Naive thymus-derived CD8-positive, alpha-beta T cell (primary cell): ENCODE data around the gene TMEM178A. TPM values are rescaled to one million over a fixed set of nuclear protein-coding genes. Genes with fewer than 3 reads are reported as not detected.
"Not testable (repeated sequence)": the region's sequence is repeated elsewhere in the genome, so short reads cannot be mapped to it uniquely, and the experiment has no call there.

Experiments
- ATAC-seq, 2 donors: fragments of 150-1000 bp; cut with Tn5 transposase in 1 of 2; sonication (Bioruptor Pico), chemical (Tn5 transposase) in 1 of 2; 1 replicate in 1 of 2; 2 replicates in 1 of 2; pipeline ENCODE4 v1.10.0; 2021; ENCODE audit warnings: mild to moderate bottlenecking in 2 of 2, moderate library complexity in 2 of 2
- POLR2A ChIA-PET: fragments of 350-600 bp; sonication (Branson Sonifier 250); formaldehyde crosslinking; loops from one replicate; lab custom pipeline; 2021; ENCODE audit warnings: antibody characterized with exemption; lab: Charles Lee
- DNase-seq, 10 donors: peaks; one replicate each; pipeline versions ENCODE4 v3.0.0 to v3.0.0-alpha.2; 2020 to 2022
- H3K27ac Mint-ChIP-seq, 10 donors: one replicate each; pipeline ENCODE4 v1.8.0; 2020 to 2022; ENCODE audit warnings: mild to moderate bottlenecking in 10 of 10, mixed read lengths in 10 of 10, moderate library complexity in 4 of 10, inconsistent platforms in 1 of 10
- H3K27me3 Mint-ChIP-seq, 5 donors: one replicate each; pipeline ENCODE4 v1.8.0; 2021 to 2022; ENCODE audit warnings: mixed read lengths in 5 of 5
- H3K36me3 Mint-ChIP-seq, 3 donors: one replicate each; pipeline ENCODE4 v1.8.0; 2020 to 2022; ENCODE audit warnings: mixed read lengths in 3 of 3, mild to moderate bottlenecking in 2 of 3, inconsistent platforms in 1 of 3
- H3K4me1 Mint-ChIP-seq, 4 donors: one replicate each; pipeline ENCODE4 v1.8.0; 2021 to 2022; ENCODE audit warnings: mixed read lengths in 4 of 4
- H3K4me3 Mint-ChIP-seq, 10 donors: one replicate each; pipeline ENCODE4 v1.8.0; 2020 to 2022; ENCODE audit warnings: mild to moderate bottlenecking in 10 of 10, mixed read lengths in 10 of 10, moderate library complexity in 6 of 10, inconsistent platforms in 1 of 10
- H3K9me3 Mint-ChIP-seq, 9 donors: one replicate each; pipeline ENCODE4 v1.8.0; 2020 to 2022; ENCODE audit warnings: mixed read lengths in 9 of 9, mild to moderate bottlenecking in 3 of 9, inconsistent platforms in 1 of 9, moderate library complexity in 1 of 9
- polyA plus RNA-seq, 3 donors: library from polyadenylated mRNA; unstranded; fragments of 300-500 nt; fragmentation: Illumina TruSeq; gene quantifications; one replicate each; pipeline ENCODE4 v1.2.3, GENCODE V29; 2021
- total RNA-seq, 8 experiments: library from RNA in 2 of 8; stranded (reverse) in 2 of 8; gene quantifications; one replicate each; pipeline ENCODE4 v1.2.3 and lab custom pipeline; 2021 to 2026

The TMEM178A gene
- total and polyA plus RNA-seq, 5 experiments from 2014 or later = 0.11 to 0.99 (median 0.47) TPM; not detected in 2

DNA sequence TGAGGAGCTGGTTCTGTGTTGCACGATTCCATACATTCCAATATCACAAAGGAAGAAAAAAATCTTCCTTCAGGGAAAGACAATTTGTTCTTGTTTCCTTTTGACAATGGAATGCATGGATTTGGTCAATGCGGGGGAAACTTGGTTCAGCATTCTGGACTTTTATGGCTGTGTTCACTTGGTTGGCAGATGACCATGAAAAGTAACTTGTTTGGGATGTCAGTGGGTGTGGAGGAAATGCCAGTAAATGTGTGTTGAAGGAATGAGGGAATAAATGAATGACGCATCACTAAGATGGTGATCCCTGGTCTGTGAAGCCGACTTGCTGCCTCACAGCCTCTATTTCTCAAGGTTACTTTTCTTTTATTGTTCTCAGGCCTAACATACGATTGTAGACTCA is 59.7 kb downstream of the TMEM178A start:
- no peak for DNase-seq
- Mint-ChIP-seq H3K27me3 (peaks cover 4 to 17% (median 6%) of the 10 kb centered on the region in 5 donors), H3K4me1 (peaks cover 0 to 3% (median under 1%) of the 10 kb centered on the region in 4 donors), H3K4me3 (no peak overlapping the region), H3K27ac (no peak overlapping the region), H3K36me3 (no peaks in the 10 kb centered on the region), H3K9me3 (peaks cover 0 to 3% (median 0%) of the 10 kb centered on the region in 9 donors)
- ATAC-seq = no peak
- POLR2A ChIA-PET = no interaction called here

GRCh38 chr2:39728085-39728484 is 62.4 kb downstream of the TMEM178A start:
- H3K4me1 Mint-ChIP-seq, H3K27ac Mint-ChIP-seq, DNase-seq, POLR2A ChIA-PET, H3K27me3 Mint-ChIP-seq, ATAC-seq, H3K36me3 Mint-ChIP-seq, H3K4me3 Mint-ChIP-seq, H3K9me3 Mint-ChIP-seq: not testable (repeated sequence)

GRCh38 chr2:39728941-39729351 is 63.2 kb downstream of the TMEM178A start:
- POLR2A ChIA-PET = no interaction called here
- peaks cover 0 to 3% (median 2%) of the 10 kb centered on the region in 4 donors for H3K4me1 Mint-ChIP-seq
- H3K4me3 Mint-ChIP-seq = no peak overlapping the region
- H3K27ac Mint-ChIP-seq = no peak overlapping the region
- peaks cover 0 to 17% (median 8%) of the 10 kb centered on the region in 3 donors for H3K36me3 Mint-ChIP-seq
- DNase-seq = peak in 1 of 10 donors; percentile 13
- H3K9me3 Mint-ChIP-seq = peaks cover 0 to 6% (median 0%) of the 10 kb centered on the region in 9 donors
- no peak for ATAC-seq
- no peaks in the 10 kb centered on the region for H3K27me3 Mint-ChIP-seq

GRCh38 chr2:39730276-39730675 is 64.6 kb downstream of the TMEM178A start:
- H3K9me3 Mint-ChIP-seq = peaks cover 0 to 6% (median 0%) of the 10 kb centered on the region in 9 donors
- POLR2A ChIA-PET = no interaction called here
- DNase-seq (no peak), ATAC-seq (no peak)
- peaks cover 2 to 6% (median 4%) of the 10 kb centered on the region in 4 donors for H3K4me1 Mint-ChIP-seq
- peaks cover 0 to 26% (median 21%) of the 10 kb centered on the region in 3 donors for H3K36me3 Mint-ChIP-seq
- H3K27me3 Mint-ChIP-seq = no peaks in the 10 kb centered on the region
- H3K4me3 Mint-ChIP-seq = no peak overlapping the region
- H3K27ac Mint-ChIP-seq = no peak overlapping the region

DNA sequence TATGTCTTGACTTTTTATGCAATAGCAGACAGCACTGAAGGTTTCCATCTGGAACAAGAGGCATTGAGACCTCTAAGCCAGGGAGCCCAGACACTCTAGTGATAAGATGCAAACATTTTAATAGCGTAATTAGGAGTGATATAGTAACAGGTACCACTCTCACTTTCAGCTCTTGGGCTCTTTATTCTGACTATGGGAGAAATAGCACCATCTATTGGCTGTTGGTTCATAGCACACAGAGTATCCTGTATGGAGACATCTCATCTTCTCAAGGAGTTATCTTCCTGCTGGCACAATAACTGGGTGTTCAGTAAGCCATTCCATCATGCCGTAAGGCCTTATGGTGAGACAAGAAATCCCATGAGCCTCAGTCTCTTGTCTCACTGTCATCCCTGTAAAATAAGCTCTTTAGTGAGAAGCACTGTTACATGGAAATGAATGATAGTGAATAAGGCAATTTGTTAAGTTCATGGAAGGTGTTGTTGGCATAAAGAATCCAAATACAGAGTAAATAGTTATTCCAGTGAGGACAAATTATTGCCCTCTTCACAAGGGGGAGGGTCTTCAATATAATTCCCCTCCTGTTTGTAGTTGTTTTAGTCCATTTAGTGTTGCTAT is 65.1 kb downstream of the TMEM178A start:
- POLR2A ChIA-PET = no interaction called here
- Mint-ChIP-seq H3K4me3 (no peak overlapping the region), H3K27ac (no peak overlapping the region), H3K9me3 (peaks cover 0 to 6% (median 0%) of the 10 kb centered on the region in 9 donors), H3K36me3 (peaks cover 5 to 29% (median 26%) of the 10 kb centered on the region in 3 donors), H3K27me3 (no peaks in the 10 kb centered on the region), H3K4me1 (peaks cover 2 to 6% (median 4%) of the 10 kb centered on the region in 4 donors)
- no peak for ATAC-seq
- peak in 1 of 10 donors; percentile 5 for DNase-seq

DNA sequence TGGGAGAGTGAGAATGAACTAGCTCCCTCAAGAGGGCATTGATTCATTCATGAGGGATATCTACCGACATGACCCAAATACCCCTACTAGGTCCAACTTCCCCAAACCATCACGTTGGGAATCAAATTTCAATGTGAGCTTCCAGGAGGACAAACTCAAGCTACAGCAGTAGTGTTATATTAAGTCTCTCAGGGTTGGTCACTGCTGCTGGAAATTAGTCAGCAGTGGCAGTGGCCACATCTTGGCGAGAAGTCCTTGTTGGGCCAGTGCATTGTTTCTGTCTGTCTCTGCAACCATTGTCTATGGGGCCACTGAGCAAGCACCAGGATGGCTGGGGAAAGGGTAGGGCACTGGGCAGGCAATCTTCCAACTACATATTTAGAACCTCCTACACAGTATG is 65.8 kb downstream of the TMEM178A start:
- H3K27me3 Mint-ChIP-seq = no peaks in the 10 kb centered on the region
- ATAC-seq (no peak), DNase-seq (no peak)
- H3K9me3 Mint-ChIP-seq = peaks cover 0 to 6% (median 0%) of the 10 kb centered on the region in 9 donors
- POLR2A ChIA-PET = no interaction called here
- H3K27ac Mint-ChIP-seq = peak overlapping the region in 1 of 10 donors; percentile 15
- peaks cover 2 to 6% (median 4%) of the 10 kb centered on the region in 4 donors for H3K4me1 Mint-ChIP-seq
- peaks cover 6 to 35% (median 34%) of the 10 kb centered on the region in 3 donors for H3K36me3 Mint-ChIP-seq
- H3K4me3 Mint-ChIP-seq = no peak overlapping the region

DNA sequence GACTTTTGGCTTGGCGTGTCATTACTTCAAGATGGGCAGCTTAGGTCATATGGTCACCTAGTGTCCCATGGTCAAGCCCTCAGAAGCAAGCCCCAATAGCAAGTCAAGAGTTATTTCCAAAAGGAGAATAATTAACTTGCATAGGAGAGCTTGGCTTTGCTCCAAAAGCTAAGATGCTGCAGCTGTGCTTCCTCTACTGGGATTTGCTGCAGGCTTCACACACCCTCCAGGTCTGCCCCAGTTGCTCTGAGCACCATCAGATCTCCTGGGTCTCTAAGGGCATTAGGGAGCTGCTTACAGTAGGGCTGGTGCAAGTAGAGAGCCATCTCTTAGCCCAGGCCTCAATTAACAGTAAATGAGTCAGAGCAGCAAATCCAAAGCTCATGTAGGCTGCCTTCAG is 66.8 kb downstream of the TMEM178A start:
- POLR2A ChIA-PET = no interaction called here
- Mint-ChIP-seq H3K4me3 (no peak overlapping the region), H3K36me3 (peaks cover 11 to 41% (median 40%) of the 10 kb centered on the region in 3 donors), H3K27ac (peak overlapping the region in 2 of 10 donors; percentile 15 to 20), H3K27me3 (no peaks in the 10 kb centered on the region), H3K4me1 (peaks cover 2 to 8% (median 5%) of the 10 kb centered on the region in 4 donors), H3K9me3 (peaks cover 0 to 6% (median 0%) of the 10 kb centered on the region in 9 donors)
- ATAC-seq = no peak
- DNase-seq = no peak

GRCh38 chr2:39733070-39733674 is 67.5 kb downstream of the TMEM178A start:
- peaks cover under 1 to 9% (median 3%) of the 10 kb centered on the region in 4 donors for H3K4me1 Mint-ChIP-seq
- H3K27ac Mint-ChIP-seq = no peak overlapping the region
- H3K36me3 Mint-ChIP-seq = peaks cover 16 to 48% (median 46%) of the 10 kb centered on the region in 3 donors
- DNase-seq (no peak), ATAC-seq (no peak)
- H3K4me3 Mint-ChIP-seq = no peak overlapping the region
- POLR2A ChIA-PET = interaction anchor here (0.6 kb wide), 1 partner anchor 964 kb away, joined by 5 read pairs; no protein-coding TSS in a partner anchor
- no peaks in the 10 kb centered on the region for H3K27me3 Mint-ChIP-seq
- H3K9me3 Mint-ChIP-seq = peaks cover 0 to 6% (median 0%) of the 10 kb centered on the region in 9 donors

DNA sequence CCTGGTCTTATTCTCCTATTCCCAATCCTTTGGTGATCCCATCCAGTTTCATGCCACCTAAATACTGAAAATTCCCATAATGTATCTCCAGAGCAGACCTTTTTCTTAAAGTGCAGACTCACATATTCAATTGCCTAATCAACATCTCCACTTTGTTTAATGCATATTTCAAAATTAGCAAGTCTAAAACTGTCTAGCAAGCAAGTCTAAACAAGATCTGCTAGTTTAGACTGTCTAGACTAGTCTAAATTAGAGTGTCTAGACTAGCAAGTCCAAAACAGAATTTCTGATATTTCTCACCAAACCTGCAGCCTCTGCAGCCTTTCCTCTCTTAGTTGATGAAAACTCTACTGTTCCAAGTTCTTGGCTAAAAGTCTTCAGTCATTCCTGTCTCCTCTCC is 68.7 kb downstream of the TMEM178A start:
- peaks cover 0 to 6% (median 0%) of the 10 kb centered on the region in 9 donors for H3K9me3 Mint-ChIP-seq
- no peaks in the 10 kb centered on the region for H3K27me3 Mint-ChIP-seq
- H3K27ac Mint-ChIP-seq = no peak overlapping the region
- ATAC-seq = no peak
- H3K4me1 Mint-ChIP-seq = peaks cover 0 to 9% (median 3%) of the 10 kb centered on the region in 4 donors
- POLR2A ChIA-PET = no interaction called here
- DNase-seq = no peak
- no peak overlapping the region for H3K4me3 Mint-ChIP-seq
- peaks cover 22 to 59% (median 57%) of the 10 kb centered on the region in 3 donors for H3K36me3 Mint-ChIP-seq

DNA sequence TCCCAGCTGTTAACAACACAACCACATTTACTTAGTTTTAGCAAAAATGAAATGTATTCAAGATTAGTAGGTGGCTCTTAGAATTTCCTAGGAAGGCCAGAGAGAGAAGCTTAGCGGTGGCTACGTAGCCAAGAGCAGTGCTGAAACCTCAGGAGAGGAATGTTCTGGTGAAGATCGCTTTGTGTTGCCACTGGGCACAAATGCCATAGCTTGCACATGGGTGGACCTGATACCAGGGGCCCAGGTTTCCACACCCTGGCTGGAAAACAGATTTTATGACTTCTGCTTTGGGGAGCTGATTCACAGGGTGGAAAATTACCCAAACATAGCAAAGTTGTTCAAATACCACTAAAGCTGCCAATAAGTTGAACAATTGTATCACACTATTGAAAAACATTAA is 69.9 kb downstream of the TMEM178A start:
- H3K27ac Mint-ChIP-seq = peak overlapping the region in 1 of 10 donors; percentile 7
- POLR2A ChIA-PET = no interaction called here
- peaks cover 0 to 6% (median 0%) of the 10 kb centered on the region in 9 donors for H3K9me3 Mint-ChIP-seq
- H3K4me1 Mint-ChIP-seq = peaks cover 0 to 11% (median 3%) of the 10 kb centered on the region in 4 donors
- H3K4me3 Mint-ChIP-seq = no peak overlapping the region
- no peaks in the 10 kb centered on the region for H3K27me3 Mint-ChIP-seq
- peaks cover 25 to 66% (median 60%) of the 10 kb centered on the region in 3 donors for H3K36me3 Mint-ChIP-seq
- no peak for ATAC-seq
- DNase-seq = no peak

GRCh38 chr2:39736640-39737039 is 70.9 kb downstream of the TMEM178A start:
- ATAC-seq = no peak
- Mint-ChIP-seq H3K9me3 (no peaks in the 10 kb centered on the region), H3K27ac (no peak overlapping the region), H3K4me1 (peaks cover 0 to 9% (median 3%) of the 10 kb centered on the region in 4 donors), H3K36me3 (peaks cover 30 to 70% (median 61%) of the 10 kb centered on the region in 3 donors), H3K4me3 (no peak overlapping the region), H3K27me3 (no peaks in the 10 kb centered on the region)
- POLR2A ChIA-PET = interaction anchor here (0.6 kb wide), 1 partner anchor 376 kb away, joined by 3 read pairs; no protein-coding TSS in a partner anchor
- DNase-seq = no peak

- no peak for ATAC-seq
- POLR2A ChIA-PET = no interaction called here
- Mint-ChIP-seq H3K4me3 (no peak overlapping the region), H3K27me3 (no peaks in the 10 kb centered on the region), H3K4me1 (peaks cover 0 to 9% (median 3%) of the 10 kb centered on the region in 4 donors), H3K9me3 (no peaks in the 10 kb centered on the region), H3K27ac (peak overlapping the region in 2 of 10 donors; percentile 81 to 82), H3K36me3 (peaks cover 30 to 80% (median 66%) of the 10 kb centered on the region in 3 donors)
- no peak for DNase-seq
Measured at GRCh38 chr2:39737661-39738060, 71.9 kb downstream of the TMEM178A start.

GRCh38 chr2:39738936-39739335 is 73.2 kb downstream of the TMEM178A start:
- DNase-seq (no peak), ATAC-seq (no peak)
- POLR2A ChIA-PET = no interaction called here
- H3K36me3 Mint-ChIP-seq = peaks cover 35 to 87% (median 67%) of the 10 kb centered on the region in 3 donors
- peaks cover 0 to 9% (median 3%) of the 10 kb centered on the region in 4 donors for H3K4me1 Mint-ChIP-seq
- no peak overlapping the region for H3K4me3 Mint-ChIP-seq
- no peaks in the 10 kb centered on the region for H3K9me3 Mint-ChIP-seq
- peak overlapping the region in 1 of 10 donors; percentile 41 for H3K27ac Mint-ChIP-seq
- H3K27me3 Mint-ChIP-seq = no peaks in the 10 kb centered on the region
